ENCODE data around the gene CD72. TPM values are rescaled to one million over a fixed set of nuclear protein-coding genes. Genes with fewer than 3 reads are reported as not detected.
"Not testable (repeated sequence)": the region's sequence is repeated elsewhere in the genome, so short reads cannot be mapped to it uniquely, and the experiment has no call there.

CD72 gene
- total RNA-seq, 1 donor from 2014 or later = 2.1 TPM

DNA sequence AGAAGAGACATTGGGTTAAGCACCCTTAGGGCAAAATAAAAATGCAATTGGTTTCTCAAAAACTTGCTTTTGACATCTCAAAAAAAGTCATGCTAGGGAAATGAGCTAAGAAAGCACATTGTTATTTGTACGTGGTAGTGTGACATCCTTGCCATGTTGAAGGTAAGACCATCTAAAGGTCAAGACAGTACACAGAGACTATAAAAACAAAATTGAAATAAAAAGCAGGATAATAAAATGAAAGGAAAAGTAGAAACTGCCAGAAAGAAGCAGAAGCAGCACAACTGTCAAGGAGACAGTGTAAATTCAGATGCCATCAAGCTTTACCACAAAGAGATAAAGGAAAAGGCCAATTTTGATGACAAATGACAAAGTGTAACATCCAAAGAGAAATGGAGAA is 21.0 kb upstream of the CD72 start:
- H3K4me3 ChIP-seq (ENCODE audit: low read length in 3 of 3); H3K36me3 ChIP-seq (ENCODE audit: control insufficient read depth in 3 of 3, insufficient read depth in 3 of 3, low read length in 3 of 3); H3K27ac ChIP-seq (ENCODE audit: low read depth, low read length); H3K9me3 ChIP-seq (ENCODE audit: control insufficient read depth in 3 of 3, low read length in 3 of 3); H3K9ac ChIP-seq (ENCODE audit: low read depth in 1 of 3, low read length in 3 of 3); H3K27me3 ChIP-seq (ENCODE audit: control insufficient read depth in 3 of 3, insufficient read depth in 3 of 3, low read length in 3 of 3); H3K4me1 ChIP-seq (ENCODE audit: control insufficient read depth in 3 of 3, insufficient read depth in 3 of 3, low read length in 3 of 3): not testable (repeated sequence)

DNA sequence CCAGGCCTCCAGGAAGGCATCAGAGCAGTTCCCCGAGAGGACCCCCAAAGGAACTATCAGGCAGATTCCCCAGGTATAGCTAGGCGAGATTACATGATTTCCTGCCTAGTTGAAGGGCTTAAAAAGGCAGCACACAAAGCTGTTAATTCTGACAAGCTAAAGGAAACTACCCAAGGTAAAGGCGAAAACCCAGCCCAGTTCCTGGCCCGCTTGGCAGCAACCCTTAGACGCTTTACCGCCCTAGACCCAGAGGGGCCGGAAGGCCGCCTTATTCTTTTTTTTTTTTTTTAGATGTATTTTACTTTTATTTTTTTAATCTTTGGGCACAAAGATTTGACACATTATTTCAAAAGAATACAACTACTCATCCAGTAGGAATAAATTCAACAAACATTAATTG is 20.5 kb upstream of the CD72 start:
- H3K27ac ChIP-seq (ENCODE audit: low read depth, low read length); H3K4me1 ChIP-seq (ENCODE audit: control insufficient read depth in 3 of 3, insufficient read depth in 3 of 3, low read length in 3 of 3); H3K9me3 ChIP-seq (ENCODE audit: control insufficient read depth in 3 of 3, low read length in 3 of 3); H3K9ac ChIP-seq (ENCODE audit: low read depth in 1 of 3, low read length in 3 of 3); H3K27me3 ChIP-seq (ENCODE audit: control insufficient read depth in 3 of 3, insufficient read depth in 3 of 3, low read length in 3 of 3); H3K36me3 ChIP-seq (ENCODE audit: control insufficient read depth in 3 of 3, insufficient read depth in 3 of 3, low read length in 3 of 3); H3K4me3 ChIP-seq (ENCODE audit: low read length in 3 of 3): not testable (repeated sequence)

DNA sequence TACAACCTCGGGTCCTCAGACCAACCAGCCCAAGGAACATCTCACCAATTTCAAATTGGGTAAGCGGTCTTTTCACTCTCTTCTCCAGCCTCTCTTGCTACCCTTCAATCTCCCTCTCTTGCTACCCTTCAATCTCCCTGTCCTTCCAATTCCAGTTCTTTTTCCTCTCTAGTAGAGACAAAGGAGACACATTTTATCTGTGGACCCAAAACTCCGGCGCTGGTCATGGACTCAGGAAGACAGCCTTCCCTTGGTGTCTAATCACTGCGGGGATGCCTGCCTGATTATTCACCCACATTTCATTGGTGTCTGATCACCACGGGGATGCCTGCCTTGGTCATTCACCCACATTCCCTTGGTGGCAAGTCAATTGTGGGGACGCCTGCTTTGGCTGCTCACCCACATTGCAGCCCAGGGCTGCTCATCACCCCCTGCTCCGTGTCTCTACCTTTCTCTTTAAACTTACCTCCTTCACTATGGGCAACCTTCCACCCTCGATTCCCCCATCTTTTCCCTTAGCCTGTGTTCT is 19.3 kb upstream of the CD72 start:
- H3K36me3 ChIP-seq (ENCODE audit: control insufficient read depth in 3 of 3, insufficient read depth in 3 of 3, low read length in 3 of 3); H3K4me1 ChIP-seq (ENCODE audit: control insufficient read depth in 3 of 3, insufficient read depth in 3 of 3, low read length in 3 of 3); H3K9ac ChIP-seq (ENCODE audit: low read depth in 1 of 3, low read length in 3 of 3); H3K27ac ChIP-seq (ENCODE audit: low read depth, low read length); H3K9me3 ChIP-seq (ENCODE audit: control insufficient read depth in 3 of 3, low read length in 3 of 3); H3K27me3 ChIP-seq (ENCODE audit: control insufficient read depth in 3 of 3, insufficient read depth in 3 of 3, low read length in 3 of 3); H3K4me3 ChIP-seq (ENCODE audit: low read length in 3 of 3): not testable (repeated sequence)

DNA sequence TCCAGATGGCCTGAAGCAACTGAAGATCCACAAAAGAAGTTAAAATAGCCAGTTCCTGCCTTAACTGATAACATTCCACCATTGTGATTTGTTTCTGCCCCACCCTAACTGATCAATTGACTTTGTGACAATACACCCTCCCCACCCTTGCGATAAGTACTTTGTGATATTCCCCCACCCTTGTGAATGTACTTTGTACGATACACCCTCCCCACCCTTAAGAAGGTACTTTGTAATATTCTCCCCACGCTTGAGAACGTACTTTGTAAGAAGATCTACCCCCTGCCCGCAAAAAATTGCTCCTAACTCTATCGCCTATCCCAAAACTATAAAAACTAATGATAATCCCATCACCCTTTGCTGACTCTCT is 18.6 kb upstream of the CD72 start:
- peak overlapping the region; percentile 30 for H3K27ac ChIP-seq (ENCODE audit: low read depth, low read length)
- not testable (repeated sequence) for H3K4me1 ChIP-seq (ENCODE audit: control insufficient read depth in 3 of 3, insufficient read depth in 3 of 3, low read length in 3 of 3)

DNA sequence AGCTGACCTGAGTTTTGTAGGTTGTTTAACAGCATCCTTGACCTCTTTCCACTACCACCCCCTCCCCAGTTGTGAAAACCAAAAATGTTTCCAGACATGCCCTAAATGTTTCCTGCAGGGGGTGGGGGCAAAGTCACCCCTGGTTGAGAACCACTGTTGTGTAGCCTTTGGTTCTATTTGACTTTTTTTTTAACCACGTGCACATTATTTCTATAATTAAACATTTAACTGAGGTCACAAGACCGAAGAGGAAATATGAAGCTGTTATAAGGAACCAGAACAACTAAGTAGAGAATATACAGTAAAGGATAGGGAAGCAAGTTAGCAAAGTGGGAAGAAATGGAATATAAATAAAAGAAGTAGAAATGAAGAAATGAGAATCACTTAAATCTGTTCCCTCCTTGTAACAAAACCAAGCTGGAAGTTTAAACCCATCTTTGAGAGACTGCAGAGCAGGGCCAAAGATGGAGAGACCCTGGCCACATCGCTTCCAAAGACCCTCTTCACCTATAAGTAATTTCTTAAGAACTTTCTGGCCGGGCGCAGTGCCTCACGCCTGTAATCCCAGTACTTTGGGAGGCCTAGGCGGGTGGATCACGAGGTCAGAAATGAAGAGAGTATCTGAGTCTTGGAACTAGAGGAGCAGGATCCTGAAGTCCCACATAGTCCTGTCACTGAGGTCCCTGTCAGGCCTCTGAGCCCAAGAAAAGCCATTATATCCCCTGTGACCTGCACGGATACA is 18.1 kb upstream of the CD72 start:
- no peak overlapping the region for H3K4me3 ChIP-seq (ENCODE audit: low read length in 3 of 3)
- H3K27me3 ChIP-seq (ENCODE audit: control insufficient read depth in 3 of 3, insufficient read depth in 3 of 3, low read length in 3 of 3) = no peaks in the 10 kb centered on the region
- no peaks in the 10 kb centered on the region for H3K36me3 ChIP-seq (ENCODE audit: control insufficient read depth in 3 of 3, insufficient read depth in 3 of 3, low read length in 3 of 3)
- no peaks in the 10 kb centered on the region for H3K9me3 ChIP-seq (ENCODE audit: control insufficient read depth in 3 of 3, low read length in 3 of 3)
- no peaks in the 10 kb centered on the region for H3K4me1 ChIP-seq (ENCODE audit: control insufficient read depth in 3 of 3, insufficient read depth in 3 of 3, low read length in 3 of 3)
- H3K27ac ChIP-seq (ENCODE audit: low read depth, low read length) = peak overlapping the region; percentile 30
- H3K9ac ChIP-seq (ENCODE audit: low read depth in 1 of 3, low read length in 3 of 3) = no peak overlapping the region

More for the DNA sequence above, 18.6 kb upstream of the CD72 start:
- H3K4me3 ChIP-seq (ENCODE audit: low read length in 3 of 3); H3K27me3 ChIP-seq (ENCODE audit: control insufficient read depth in 3 of 3, insufficient read depth in 3 of 3, low read length in 3 of 3); H3K9ac ChIP-seq (ENCODE audit: low read depth in 1 of 3, low read length in 3 of 3); H3K9me3 ChIP-seq (ENCODE audit: control insufficient read depth in 3 of 3, low read length in 3 of 3); H3K36me3 ChIP-seq (ENCODE audit: control insufficient read depth in 3 of 3, insufficient read depth in 3 of 3, low read length in 3 of 3): not testable (repeated sequence)

DNA sequence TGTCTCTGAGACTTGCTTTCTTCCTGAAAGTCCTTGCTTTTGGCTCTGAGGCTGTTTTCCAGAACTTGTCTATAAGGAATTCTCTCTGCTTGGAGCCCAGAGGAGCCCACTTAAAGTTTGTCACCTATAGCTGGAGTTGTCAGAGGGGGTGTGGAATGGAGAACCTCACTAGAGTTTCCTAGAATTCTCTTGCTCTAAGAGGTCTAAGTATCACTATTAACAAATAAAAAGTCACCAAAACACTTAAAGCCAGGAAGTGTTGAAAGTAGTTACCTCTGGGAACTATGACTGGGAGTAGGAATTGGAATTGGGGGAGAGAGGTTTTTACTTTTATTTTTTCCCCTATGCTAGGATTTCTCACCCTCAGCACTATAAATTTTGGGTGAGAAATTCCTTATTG is 17.5 kb upstream of the CD72 start:
- Histone ChIP-seq H3K4me1 (ENCODE audit: control insufficient read depth in 3 of 3, insufficient read depth in 3 of 3, low read length in 3 of 3) (no peaks in the 10 kb centered on the region), H3K9ac (ENCODE audit: low read depth in 1 of 3, low read length in 3 of 3) (no peak overlapping the region), H3K36me3 (ENCODE audit: control insufficient read depth in 3 of 3, insufficient read depth in 3 of 3, low read length in 3 of 3) (no peaks in the 10 kb centered on the region), H3K27ac (ENCODE audit: low read depth, low read length) (no peak overlapping the region), H3K27me3 (ENCODE audit: control insufficient read depth in 3 of 3, insufficient read depth in 3 of 3, low read length in 3 of 3) (no peaks in the 10 kb centered on the region), H3K4me3 (ENCODE audit: low read length in 3 of 3) (no peak overlapping the region), H3K9me3 (ENCODE audit: control insufficient read depth in 3 of 3, low read length in 3 of 3) (no peaks in the 10 kb centered on the region)

DNA sequence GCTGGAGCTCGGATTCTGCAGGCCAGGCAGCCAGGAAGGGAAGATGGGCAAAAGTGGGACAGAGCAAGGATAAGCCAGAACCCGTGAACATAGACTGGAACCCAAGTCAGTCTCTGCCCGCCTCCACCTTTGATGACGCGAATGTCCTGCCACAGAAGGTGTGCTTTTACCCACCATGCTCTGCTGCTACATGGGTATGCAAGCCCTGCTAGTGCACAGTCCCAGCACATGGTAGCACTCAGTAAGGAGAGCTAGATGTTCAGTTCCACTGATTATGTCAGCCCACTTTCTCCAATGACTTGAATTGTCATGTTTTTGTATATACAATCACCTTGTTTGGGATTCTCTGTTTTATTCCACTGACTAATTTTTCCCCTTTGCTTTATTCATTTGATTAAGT is 11.4 kb upstream of the CD72 start:
- Histone ChIP-seq H3K27ac (ENCODE audit: low read depth, low read length) (no peak overlapping the region), H3K4me3 (ENCODE audit: low read length in 3 of 3) (no peak overlapping the region), H3K9me3 (ENCODE audit: control insufficient read depth in 3 of 3, low read length in 3 of 3) (no peaks in the 10 kb centered on the region), H3K27me3 (ENCODE audit: control insufficient read depth in 3 of 3, insufficient read depth in 3 of 3, low read length in 3 of 3) (no peaks in the 10 kb centered on the region), H3K36me3 (ENCODE audit: control insufficient read depth in 3 of 3, insufficient read depth in 3 of 3, low read length in 3 of 3) (no peaks in the 10 kb centered on the region), H3K9ac (ENCODE audit: low read depth in 1 of 3, low read length in 3 of 3) (no peak overlapping the region), H3K4me1 (ENCODE audit: control insufficient read depth in 3 of 3, insufficient read depth in 3 of 3, low read length in 3 of 3) (no peaks in the 10 kb centered on the region)

DNA sequence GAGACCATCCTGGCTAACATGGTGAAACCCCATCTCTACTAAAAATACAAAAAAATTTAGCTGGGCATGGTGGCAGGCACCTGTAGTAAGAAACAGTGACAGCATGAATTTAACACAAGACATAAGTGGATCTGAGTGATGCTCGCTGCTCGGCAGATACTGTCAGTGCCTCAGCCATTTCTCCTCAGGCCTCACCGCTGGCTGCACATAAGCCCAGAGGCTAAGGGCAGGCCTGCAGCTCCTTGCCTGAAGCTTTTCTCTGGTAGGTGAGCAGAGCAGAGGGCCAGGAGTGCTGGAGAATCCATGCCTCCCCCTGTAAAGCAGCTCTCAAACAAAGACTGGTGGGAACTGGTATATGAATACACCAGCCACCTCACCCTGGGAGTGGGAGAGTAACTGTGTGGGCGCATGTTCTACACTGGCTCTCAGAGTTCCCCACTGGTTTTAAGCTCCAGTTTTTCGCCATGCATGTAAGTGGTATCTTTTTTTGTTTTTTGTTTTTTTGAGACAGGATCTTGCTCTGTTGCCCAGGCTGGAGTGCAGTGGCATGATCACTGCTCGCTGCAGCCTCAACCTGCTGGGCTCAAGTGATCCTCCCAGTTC is 10.3 kb upstream of the CD72 start:
- no peak overlapping the region for H3K4me3 ChIP-seq (ENCODE audit: low read length in 3 of 3)
- H3K27ac ChIP-seq (ENCODE audit: low read depth, low read length) = no peak overlapping the region
- H3K9me3 ChIP-seq (ENCODE audit: control insufficient read depth in 3 of 3, low read length in 3 of 3) = no peaks in the 10 kb centered on the region
- no peaks in the 10 kb centered on the region for H3K27me3 ChIP-seq (ENCODE audit: control insufficient read depth in 3 of 3, insufficient read depth in 3 of 3, low read length in 3 of 3)
- H3K36me3 ChIP-seq (ENCODE audit: control insufficient read depth in 3 of 3, insufficient read depth in 3 of 3, low read length in 3 of 3) = no peaks in the 10 kb centered on the region
- no peaks in the 10 kb centered on the region for H3K4me1 ChIP-seq (ENCODE audit: control insufficient read depth in 3 of 3, insufficient read depth in 3 of 3, low read length in 3 of 3)
- H3K9ac ChIP-seq (ENCODE audit: low read depth in 1 of 3, low read length in 3 of 3) = no peak overlapping the region

DNA sequence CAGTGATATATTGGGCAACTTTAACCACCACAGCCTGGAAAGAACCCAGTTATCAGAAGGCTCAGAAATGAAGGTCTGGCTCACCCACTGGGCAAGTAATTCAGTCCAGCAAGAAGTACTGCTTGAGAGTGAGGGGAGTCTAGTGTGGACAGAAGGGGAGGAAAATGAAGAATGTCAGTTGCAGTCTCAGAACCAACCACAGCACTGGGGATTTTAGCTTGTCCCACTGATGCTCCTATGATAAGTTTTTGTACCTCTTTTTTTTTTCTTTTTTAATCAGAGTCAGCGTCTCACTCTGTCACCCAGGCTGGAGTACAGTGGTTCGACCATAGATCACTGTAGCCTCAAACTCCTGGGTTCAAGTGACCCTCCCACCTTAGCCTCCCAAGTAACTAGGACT is 9.4 kb upstream of the CD72 start:
- H3K9me3 ChIP-seq (ENCODE audit: control insufficient read depth in 3 of 3, low read length in 3 of 3) = no peaks in the 10 kb centered on the region
- no peak overlapping the region for H3K9ac ChIP-seq (ENCODE audit: low read depth in 1 of 3, low read length in 3 of 3)
- H3K36me3 ChIP-seq (ENCODE audit: control insufficient read depth in 3 of 3, insufficient read depth in 3 of 3, low read length in 3 of 3) = no peaks in the 10 kb centered on the region
- H3K4me1 ChIP-seq (ENCODE audit: control insufficient read depth in 3 of 3, insufficient read depth in 3 of 3, low read length in 3 of 3) = no peaks in the 10 kb centered on the region
- no peak overlapping the region for H3K4me3 ChIP-seq (ENCODE audit: low read length in 3 of 3)
- H3K27ac ChIP-seq (ENCODE audit: low read depth, low read length) = no peak overlapping the region
- H3K27me3 ChIP-seq (ENCODE audit: control insufficient read depth in 3 of 3, insufficient read depth in 3 of 3, low read length in 3 of 3) = no peaks in the 10 kb centered on the region

DNA sequence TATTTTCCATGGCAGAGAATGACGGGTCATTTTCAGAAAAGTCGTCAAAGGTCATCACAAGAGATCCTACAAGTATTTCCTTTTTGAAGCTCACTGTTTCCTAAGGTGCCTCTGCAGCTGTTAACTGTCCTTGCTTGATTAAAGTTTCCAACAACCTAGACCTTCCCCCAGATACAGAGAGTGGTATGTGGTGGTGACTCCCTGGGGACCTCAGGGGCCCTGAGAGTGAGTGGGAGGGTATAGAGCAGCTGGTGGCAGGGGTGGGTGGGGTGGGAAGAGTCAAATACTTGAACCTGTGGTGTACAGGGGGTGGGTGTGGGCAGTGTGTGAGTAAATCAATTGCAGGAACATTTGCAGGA is 1.6 kb upstream of the CD72 start:
- peaks cover 19 to 25% (median 21%) of the 10 kb centered on the region in 3 donors for H3K27me3 ChIP-seq (ENCODE audit: control insufficient read depth in 3 of 3, insufficient read depth in 3 of 3, low read length in 3 of 3)
- H3K27ac ChIP-seq (ENCODE audit: low read depth, low read length) = no peak overlapping the region
- H3K9me3 ChIP-seq (ENCODE audit: control insufficient read depth in 3 of 3, low read length in 3 of 3) = no peaks in the 10 kb centered on the region
- no peaks in the 10 kb centered on the region for H3K36me3 ChIP-seq (ENCODE audit: control insufficient read depth in 3 of 3, insufficient read depth in 3 of 3, low read length in 3 of 3)
- H3K9ac ChIP-seq (ENCODE audit: low read depth in 1 of 3, low read length in 3 of 3) = peak overlapping the region in 1 of 3 donors; percentile 33
- H3K4me3 ChIP-seq (ENCODE audit: low read length in 3 of 3) = no peak overlapping the region
- peaks cover 5 to 15% (median 6%) of the 10 kb centered on the region in 3 donors for H3K4me1 ChIP-seq (ENCODE audit: control insufficient read depth in 3 of 3, insufficient read depth in 3 of 3, low read length in 3 of 3)
